Kidney (tissue), 14 donors: ENCODE measurements around the gene FRMD4A. TPM values are rescaled to one million over a fixed set of nuclear protein-coding genes. Genes with fewer than 3 reads are reported as not detected.

Experiments
- DNase-seq, 5 donors: peaks; one replicate each; pipeline ENCODE4 v3.0.0-alpha.2; 2013 to 2020
- FAIRE-seq: peaks from 2 replicates; lab custom pipeline; 2012; peaks lifted over from hg19 to GRCh38; lab: Jason Lieb, UNC
- H3K27ac ChIP-seq, 2 donors: one replicate each; pipeline ENCODE4 v1.7.0; 2013; ENCODE audit warnings: low read depth in 2 of 2, low read length in 2 of 2, inconsistent platforms in 1 of 2
- H3K27me3 ChIP-seq: one replicate; pipeline ENCODE4 v1.7.1; 2013; ENCODE audit warnings: low read length, inconsistent platforms; ENCODE audit not compliant: control insufficient read depth, insufficient read depth
- H3K36me3 ChIP-seq, 3 donors: one replicate each; pipeline versions ENCODE4 v1.7.0 to v1.7.1; 2013; ENCODE audit warnings: low read length in 3 of 3, control low read depth in 1 of 3, inconsistent platforms in 1 of 3; ENCODE audit not compliant: insufficient read depth in 3 of 3, control insufficient read depth in 2 of 3
- H3K4me1 ChIP-seq, 3 donors: one replicate each; pipeline versions ENCODE4 v1.7.0 to v1.7.1; 2013; ENCODE audit warnings: low read length in 3 of 3, inconsistent platforms in 1 of 3, low read depth in 1 of 3; ENCODE audit not compliant: control insufficient read depth in 2 of 3, insufficient read depth in 2 of 3
- H3K4me3 ChIP-seq, 3 donors: one replicate each; pipeline versions ENCODE4 v1.7.0 to v1.8.1; 2013; ENCODE audit warnings: low read length in 3 of 3, control low read depth in 1 of 3, inconsistent platforms in 1 of 3
- H3K9ac ChIP-seq, 3 donors: one replicate each; pipeline versions ENCODE4 v1.7.0 to v1.7.1; 2013; ENCODE audit warnings: low read length in 3 of 3, control low read depth in 1 of 3, inconsistent platforms in 1 of 3
- H3K9me3 ChIP-seq, 3 donors: one replicate each; pipeline versions ENCODE4 v1.7.0 to v1.7.1; 2013; ENCODE audit warnings: low read length in 3 of 3, control low read depth in 1 of 3, inconsistent platforms in 1 of 3; ENCODE audit not compliant: control insufficient read depth in 2 of 3, insufficient read depth in 1 of 3
- CTCF ChIP-seq: IDR thresholded peaks from 3 replicates; pipeline ENCODE4 v1.5.1; 2012; ENCODE audit warnings: mild to moderate bottlenecking, moderate library complexity, borderline replicate concordance; ENCODE audit not compliant: insufficient read depth; ENCODE audit errors: extremely low read depth
- intact Hi-C: fragments of 100-400 bp; cut with DNase I; formaldehyde crosslinking; loops from one replicate; pipeline ENCODE4 v1.11.1; 2022
- polyA plus RNA-seq: library from polyadenylated mRNA; stranded (reverse); fragments of 350-450 nt; fragmentation: Illumina TruSeq; extraction: RNeasy Lipid Tissue Mini Kit (QIAGEN cat#74804); gene quantifications from one replicate; pipeline ENCODE4 v1.2.3, GENCODE V29; 2014; ENCODE audit warnings: low read depth, low replicate concordance; ENCODE audit not compliant: insufficient read depth
- total RNA-seq: library from RNA; stranded (reverse); fragmentation: NEBNext Ultra II Directional; extraction: Animal tissue kit (Norgen Biotek cat#: 25700); gene quantifications from one replicate; pipeline ENCODE4 v1.2.1, GENCODE V29; 2021
- donor health status: control.
- donor health status: control.
- donor health status: control.
- donor health status: control.
- donor health status: control.
- donor health status: DM: yes; HTN: yes; CAD: no.
- donor health status: Normal renal cell carcinoma (clear cell type).

The FRMD4A gene
- total and polyA plus RNA-seq, 2 donors from 2014 or later, result 16.0 to 68.2 TPM

DNA sequence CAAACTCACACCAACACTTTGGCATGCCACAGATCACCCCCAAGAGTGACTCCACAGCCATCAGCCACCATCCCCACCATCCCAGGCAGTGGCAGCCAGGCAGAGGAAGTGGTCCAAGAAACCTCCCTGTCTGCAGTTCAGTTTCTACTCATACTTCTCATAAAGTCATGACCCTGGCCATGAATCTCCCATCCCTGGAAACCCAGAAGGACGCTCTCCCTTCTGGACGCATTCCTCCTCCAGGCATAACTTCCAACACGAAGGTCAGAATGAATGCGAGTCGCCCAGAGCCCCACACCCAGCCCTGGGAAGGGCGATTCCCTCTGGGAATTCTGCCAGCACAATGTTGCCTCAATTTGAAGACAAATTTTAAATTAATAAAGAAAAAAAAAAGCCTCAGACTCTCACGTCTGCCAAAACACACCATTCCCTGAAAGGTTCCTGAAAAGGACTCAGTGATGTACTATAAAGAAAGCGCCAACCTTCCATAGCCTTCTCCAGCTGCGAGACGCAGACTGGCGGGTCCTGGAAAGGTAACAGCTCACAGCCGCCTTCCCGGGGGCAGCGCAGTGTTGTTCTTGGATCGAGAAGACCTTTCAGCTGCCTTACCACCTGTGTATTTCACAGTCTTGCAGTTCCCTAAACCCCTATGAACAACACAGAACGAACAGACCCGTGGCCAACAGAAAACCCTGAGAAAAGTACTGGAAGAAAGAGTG lies 307.6 kb downstream of the FRMD4A start:
- DNase-seq (peak in 2 of 5 donors; percentile 16 to 24), FAIRE-seq (no peak)
- no peak for TF ChIP-seq CTCF
- H3K4me1 ChIP-seq, result no peaks in the 10 kb centered on the region
- no peak overlapping the region for H3K9ac ChIP-seq
- H3K27ac ChIP-seq, result no peak overlapping the region
- H3K4me3 ChIP-seq, result no peak overlapping the region
- intact Hi-C loops, result no loop called here
- no peaks in the 10 kb centered on the region for H3K27me3 ChIP-seq
- no peaks in the 10 kb centered on the region for H3K36me3 ChIP-seq
- no peaks in the 10 kb centered on the region for H3K9me3 ChIP-seq

- no peak for FAIRE-seq
- Histone ChIP-seq H3K36me3 (no peaks in the 10 kb centered on the region), H3K4me3 (no peak overlapping the region), H3K4me1 (no peaks in the 10 kb centered on the region), H3K9me3 (no peaks in the 10 kb centered on the region), H3K27ac (no peak overlapping the region), H3K9ac (no peak overlapping the region), H3K27me3 (no peaks in the 10 kb centered on the region)
- DNase-seq, result no peak
- intact Hi-C loops, result no loop called here
- TF ChIP-seq CTCF, result no peak
These were observed 308.7 kb downstream of the FRMD4A start for GRCh38 chr10:14022052-14022451.

- no peak for FAIRE-seq
- TF ChIP-seq CTCF, result no peak
- Histone ChIP-seq H3K4me1 (peaks cover 0 to 2% (median 0%) of the 10 kb centered on the region in 3 donors), H3K27me3 (no peaks in the 10 kb centered on the region), H3K36me3 (no peaks in the 10 kb centered on the region), H3K4me3 (no peak overlapping the region), H3K27ac (no peak overlapping the region), H3K9ac (no peak overlapping the region), H3K9me3 (no peaks in the 10 kb centered on the region)
- no peak for DNase-seq
- intact Hi-C loops, result no loop called here
These were observed 310.6 kb downstream of the FRMD4A start for GRCh38 chr10:14020037-14020664.
